T-helper 2 cell treated with Interferon-gamma antibody and Interleukin-4, amounts not matched to agents 100 ng/mL and 5 ng/mL, for 36 hours (primary cell): Measurements from ENCODE around the gene AK5. TPM values are rescaled to one million over a fixed set of nuclear protein-coding genes. Genes with fewer than 3 reads are reported as not detected.
"Not testable (repeated sequence)": the region's sequence is repeated elsewhere in the genome, so short reads cannot be mapped to it uniquely, and the experiment has no call there.

ENCODE experiments used
- intact Hi-C: fragments of 100-400 bp; cut with micrococcal nuclease; formaldehyde crosslinking; loops from one replicate; pipeline ENCODE4 v1.15.1; 2023
- total RNA-seq: library from RNA; stranded (reverse); gene quantifications from 2 replicates; pipeline ENCODE4 v1.2.3, GENCODE V29; 2022

The AK5 gene
- total RNA-seq, 1 donor from 2014 or later, result 1.7 TPM

DNA sequence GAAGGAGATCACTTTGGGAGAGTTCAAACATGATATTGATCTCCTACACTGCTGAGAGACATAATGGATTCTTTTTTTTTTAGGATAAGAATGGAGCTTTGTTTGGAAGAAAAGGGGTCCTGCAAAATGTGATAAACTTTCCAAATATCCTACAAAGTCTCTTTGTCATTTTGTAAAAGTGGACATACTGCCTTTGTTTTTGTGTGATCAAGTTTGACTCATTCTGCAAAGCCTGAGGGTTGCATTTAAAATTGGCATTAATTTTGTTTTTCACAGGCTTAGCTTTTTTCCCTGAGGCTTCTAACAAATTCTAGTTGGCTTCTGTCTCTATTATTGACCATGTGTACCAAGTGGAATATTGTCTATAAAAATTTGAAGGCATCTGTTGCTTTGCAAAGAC lies 113.2 kb downstream of the AK5 start:
- intact Hi-C loops, result no loop called here

DNA sequence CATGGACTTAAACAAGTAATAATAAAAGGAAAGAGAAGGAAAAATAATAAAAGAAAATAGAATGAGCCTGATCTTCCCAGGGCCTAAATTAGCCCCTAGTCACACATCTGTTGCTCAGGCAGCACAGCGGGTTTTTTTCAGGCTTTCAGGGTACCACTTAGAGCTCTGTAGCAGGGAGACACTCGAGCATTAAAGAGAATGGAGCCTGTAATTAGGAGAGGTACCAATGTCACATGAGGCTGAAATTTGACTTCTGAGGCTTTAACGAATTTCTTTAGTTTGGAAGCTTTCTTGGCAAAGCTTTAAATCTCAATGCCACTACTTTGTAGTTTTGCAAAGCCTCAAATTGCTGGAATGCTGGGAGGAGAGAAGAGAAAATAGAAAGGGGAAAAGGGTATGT lies 116.3 kb downstream of the AK5 start:
- intact Hi-C loops, result no loop called here

DNA sequence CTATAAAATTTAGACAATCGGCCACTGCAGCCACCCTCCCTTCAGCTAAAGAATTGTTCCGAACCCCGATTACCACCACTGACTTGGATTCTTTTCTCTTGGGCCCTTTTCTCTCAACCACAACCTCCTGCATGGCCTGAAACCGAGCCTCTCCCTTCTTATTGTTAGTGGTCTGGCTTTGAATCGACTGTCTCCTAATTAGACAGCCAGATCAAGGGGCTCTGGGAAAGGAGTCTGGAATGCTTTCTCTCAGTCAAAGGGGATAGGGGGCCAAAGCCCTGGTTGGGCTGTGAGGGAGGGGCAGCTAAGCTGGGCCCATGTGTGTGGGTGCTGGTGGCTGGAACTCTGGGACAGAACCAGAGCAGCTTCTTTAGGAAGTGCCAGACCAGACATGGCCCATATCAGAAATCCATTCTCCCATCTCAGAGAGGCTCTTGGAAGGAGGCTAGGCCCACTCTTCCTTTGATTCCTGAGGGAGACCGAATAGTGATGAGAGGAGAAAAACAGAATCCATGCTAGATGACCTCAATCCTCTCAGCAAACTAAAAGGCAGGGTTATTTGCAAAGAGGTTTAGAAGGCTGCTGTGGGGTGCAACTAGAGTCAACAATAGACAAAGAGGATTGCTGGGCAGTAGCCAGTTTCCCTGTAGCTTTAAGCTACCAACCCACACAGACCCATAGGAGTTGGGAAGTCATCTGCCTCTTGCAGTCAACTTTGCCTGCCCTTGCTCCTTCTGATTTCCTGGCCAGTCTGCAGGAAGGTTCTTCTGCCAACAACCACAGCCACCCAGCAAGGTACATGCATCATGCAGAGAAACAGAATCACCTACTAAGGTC lies 117.6 kb downstream of the AK5 start:
- intact Hi-C loops, result no loop called here

DNA sequence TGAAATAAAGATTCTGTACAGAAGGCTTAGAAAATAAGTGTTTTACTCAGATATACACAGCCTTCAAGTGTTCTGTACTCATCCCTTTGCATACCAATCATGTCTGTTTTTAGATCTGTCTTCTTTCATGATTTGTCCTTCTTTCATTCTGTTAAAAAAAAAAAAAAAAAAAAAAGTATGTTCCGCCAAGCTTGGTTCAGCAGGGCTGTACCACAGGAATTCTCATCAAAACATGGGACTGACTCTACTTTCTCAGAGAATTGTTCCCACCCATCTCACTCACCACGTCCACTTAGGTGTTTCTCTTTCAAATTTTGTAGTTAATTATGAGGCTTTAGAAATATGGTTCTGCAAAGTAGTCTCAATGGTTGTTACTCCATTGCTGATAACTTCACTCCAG lies 119.0 kb downstream of the AK5 start:
- intact Hi-C loops, result no loop called here

DNA sequence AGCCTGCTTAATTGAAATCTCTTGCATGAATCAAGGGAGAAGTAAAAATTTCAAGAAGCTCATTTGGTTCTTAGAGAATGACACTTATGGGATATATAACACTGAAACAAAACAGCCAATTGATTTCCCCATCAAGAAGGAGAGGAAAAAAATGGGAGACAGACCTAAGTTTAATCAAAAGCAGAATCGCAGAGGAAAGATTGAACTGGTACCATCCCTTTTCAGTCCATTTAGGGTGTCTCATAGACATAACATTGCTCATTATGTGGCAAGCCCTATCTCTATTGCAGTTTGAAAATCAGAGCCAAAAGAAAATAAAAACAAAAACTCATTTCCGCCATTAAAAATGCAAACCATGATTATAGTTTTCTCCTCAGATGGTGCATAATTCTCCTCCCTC lies 119.6 kb downstream of the AK5 start:
- intact Hi-C loops, result no loop called here

DNA sequence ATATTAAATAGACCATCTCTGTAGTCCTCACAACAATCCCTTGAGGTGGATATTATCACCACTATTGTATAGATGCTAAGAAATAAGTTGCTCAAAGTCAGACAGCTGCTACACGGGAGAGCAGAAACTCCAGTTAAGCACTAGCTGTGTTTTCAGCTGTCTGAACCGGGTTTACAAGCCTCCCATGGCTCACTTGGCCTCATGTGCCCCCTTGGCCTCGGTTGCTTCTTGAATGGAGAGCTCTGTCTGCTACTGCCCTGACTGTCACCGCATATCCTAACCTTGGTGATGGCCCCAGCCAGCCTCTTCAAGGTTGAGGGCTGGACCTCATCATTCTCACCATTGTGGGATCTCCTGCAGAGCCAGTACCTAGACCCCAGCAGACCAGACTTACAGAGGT lies 123.4 kb downstream of the AK5 start:
- intact Hi-C loops, result no loop called here

DNA sequence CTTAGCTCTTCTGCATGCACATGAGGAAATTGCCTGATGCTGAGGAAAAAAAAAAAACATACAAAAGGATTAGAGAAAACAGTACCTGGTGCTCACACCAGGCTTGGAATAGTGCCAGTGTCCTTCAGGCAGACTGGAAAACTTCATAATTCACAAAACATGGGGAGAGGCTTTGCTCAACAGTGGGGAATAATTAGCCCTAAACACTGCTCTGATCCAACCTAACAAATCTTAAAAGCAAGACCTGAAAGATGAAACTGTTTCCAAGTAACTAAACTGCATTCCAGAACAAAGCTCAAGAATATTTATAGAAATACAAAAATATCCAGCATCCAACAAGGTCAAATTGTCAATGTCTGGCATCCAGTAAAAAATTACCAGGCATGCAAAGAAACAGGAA lies 124.8 kb downstream of the AK5 start:
- intact Hi-C loops, result no loop called here

DNA sequence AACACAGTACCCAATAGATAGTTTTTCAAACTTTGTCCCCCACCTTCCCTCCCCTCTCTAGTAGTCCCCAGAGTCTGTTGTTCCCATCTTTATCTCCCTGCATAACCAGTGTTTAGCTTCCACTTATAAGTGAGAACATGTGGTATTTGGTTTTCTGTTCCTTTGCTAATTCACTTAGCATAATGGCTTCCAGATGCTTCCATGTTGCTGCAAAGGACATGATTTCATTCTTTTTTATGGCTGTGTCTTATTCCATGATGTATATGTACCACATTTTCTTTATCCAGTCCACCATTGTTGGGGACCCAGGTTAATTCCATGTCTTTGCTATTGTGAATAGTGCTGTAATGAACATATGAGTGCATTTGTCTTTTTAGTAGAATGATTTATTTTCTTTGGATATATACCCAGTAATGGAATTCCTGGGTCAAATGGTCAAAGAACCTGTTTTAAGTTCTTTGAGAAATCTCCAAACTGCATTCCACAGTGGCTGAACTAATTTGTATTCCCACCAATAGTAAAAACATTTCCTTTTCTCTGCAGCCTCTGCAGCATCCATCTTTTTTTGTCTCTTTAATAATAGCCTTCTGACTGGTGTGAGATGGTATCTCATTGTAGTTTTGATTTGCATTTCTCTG lies 126.0 kb downstream of the AK5 start:
- intact Hi-C loops, result no loop called here

DNA sequence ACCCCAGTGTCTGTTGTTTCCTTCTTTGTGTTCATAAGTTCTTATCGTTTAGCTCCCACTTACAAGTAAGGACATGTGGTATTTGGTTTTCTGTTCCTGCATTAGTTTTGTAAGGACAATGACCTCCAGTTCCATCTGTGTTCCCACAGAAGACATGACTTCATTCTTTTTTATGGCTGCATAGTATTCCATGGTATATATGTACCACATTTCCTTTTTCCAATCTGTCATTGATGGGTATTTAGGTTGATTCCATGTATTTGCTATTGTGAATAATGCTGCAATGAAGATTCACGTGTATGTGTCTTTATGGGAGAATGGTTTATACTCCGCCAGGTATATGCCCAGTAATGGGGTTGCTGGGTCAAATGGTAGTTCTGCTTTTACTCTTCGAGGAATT lies 127.1 kb downstream of the AK5 start:
- intact Hi-C loops, result not testable (repeated sequence)

DNA sequence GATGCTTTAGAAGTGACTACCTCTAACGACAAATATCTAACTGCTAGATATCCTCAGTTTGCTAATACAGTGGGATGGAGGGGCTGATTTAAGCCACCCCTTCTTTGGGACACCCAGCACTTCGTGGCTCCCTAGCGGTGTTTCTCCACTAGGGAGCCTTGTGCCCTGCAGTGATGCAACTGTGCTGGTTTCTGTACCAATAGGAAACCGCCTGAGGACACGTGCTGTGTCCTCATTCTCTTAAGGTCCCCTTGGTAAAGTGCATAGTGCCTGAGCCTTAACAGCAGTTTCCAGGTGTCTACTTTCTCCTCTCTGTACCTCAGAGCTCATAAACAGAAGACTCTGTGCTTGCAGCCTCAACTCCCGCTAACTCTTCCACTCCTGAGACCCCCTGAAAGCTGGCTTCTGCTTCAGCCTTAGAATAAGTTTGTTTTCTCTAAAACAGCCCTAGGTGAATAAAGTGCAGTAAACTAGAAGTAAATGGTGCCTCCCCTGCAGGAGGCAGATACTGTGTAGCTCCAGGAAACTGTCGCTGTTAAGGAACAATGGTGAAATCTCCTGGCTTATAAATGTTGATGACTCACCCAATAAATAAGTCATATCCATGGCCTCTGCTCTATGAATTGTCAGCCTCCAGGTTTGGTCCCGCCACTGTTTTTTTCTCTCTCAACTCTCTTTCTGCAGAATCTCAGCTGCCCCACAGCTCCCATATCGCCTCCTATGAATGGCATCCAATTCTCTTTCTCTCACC lies 130.4 kb downstream of the AK5 start:
- intact Hi-C loops, result loop anchor here (5.0 kb wide), 1 partner anchor 130 kb away; the partner anchor contains the start of gene AK5

DNA sequence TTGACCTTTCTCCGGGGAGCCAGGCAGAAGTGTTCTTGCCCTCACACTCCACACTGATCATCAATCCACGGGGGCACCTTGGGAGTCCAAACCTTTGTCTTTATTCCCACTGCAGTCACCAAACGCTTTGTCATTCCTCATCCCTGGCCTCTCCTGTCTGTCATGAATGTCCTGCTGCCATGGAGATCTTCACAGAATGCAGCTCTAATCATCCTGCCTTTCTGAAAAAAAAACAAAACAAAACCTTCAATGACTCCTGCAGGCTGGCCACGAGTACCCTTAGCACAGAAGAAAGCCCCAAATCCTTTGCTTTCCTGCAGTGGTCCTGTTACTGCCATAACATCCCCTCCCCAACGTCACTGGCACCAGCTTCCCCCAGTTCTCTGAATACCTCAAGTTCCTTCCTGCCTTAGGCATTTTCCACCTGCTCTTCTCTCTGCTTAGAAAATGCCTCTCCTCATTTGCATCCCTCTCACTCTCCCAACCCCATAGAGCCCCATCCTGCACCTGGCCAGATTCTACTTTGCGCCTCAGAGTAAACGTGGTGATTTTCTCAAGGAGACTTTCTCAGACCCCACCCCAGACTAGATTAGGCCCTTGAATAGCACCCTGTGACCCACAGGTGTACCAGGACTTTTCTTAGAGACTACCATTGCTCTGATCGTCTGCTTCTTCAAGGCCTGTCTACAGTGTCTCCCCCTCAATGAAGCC lies 131.2 kb downstream of the AK5 start:
- intact Hi-C loops, result loop anchor here (5.0 kb wide), 1 partner anchor 131 kb away; the partner anchor contains the start of gene AK5

DNA sequence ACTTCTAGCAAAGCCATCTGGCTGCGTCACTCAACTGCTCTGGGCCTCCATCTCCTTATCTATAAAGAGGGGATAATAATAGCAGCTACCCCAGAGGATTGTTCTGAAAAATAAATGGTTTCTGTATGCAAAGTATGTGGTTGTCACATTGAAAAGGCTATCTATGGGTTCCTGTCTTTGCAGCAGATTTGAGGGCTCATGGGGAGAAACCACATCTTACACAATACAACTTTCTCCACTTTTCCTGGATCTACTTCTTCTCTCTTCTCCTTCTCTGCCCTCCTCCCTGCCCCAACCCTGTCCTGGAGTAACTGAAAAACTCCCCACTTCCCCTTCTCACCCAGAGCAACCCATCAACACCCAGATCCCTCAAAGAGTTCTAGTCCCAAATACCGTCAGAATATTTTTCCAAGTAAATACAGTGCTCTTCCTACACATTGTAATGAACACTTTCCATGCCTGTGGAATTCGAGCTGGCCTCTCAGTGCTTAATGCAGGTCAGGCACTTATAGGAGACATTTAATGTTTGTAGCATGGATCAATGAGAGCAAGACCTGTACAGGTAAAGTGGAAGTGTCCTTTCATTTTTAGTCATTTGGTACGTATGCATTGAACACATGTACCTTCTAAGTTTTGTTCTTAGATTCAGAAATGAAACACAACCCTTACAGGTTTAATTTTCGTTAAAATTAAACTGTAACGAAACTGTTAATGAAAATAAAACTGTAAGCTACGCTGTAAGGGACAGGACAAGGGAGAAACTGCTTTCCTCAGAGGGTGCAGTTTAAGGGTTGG lies 131.9 kb downstream of the AK5 start:
- intact Hi-C loops, result loop anchor here (5.0 kb wide), 1 partner anchor 131 kb away; the partner anchor contains the start of gene AK5

DNA sequence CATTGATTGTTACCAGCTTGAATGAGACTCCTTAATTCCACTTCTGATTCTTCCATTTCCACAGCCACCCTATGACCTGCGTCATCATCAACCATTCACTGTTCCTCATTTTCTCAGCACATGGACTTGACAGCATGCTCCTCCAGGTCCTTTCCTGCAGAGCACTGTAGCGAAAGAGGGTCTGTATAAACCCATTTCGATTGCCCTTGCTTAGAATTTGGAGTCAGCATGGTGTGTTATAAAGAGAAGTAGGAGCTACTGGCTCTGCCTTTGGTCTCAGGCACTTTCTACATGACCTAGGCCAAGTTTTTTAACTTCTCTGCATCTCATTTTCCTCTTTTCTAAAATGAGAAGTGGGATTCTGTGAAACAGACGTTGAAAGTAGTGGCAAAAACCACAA lies 133.8 kb downstream of the AK5 start:
- intact Hi-C loops, result no loop called here

DNA sequence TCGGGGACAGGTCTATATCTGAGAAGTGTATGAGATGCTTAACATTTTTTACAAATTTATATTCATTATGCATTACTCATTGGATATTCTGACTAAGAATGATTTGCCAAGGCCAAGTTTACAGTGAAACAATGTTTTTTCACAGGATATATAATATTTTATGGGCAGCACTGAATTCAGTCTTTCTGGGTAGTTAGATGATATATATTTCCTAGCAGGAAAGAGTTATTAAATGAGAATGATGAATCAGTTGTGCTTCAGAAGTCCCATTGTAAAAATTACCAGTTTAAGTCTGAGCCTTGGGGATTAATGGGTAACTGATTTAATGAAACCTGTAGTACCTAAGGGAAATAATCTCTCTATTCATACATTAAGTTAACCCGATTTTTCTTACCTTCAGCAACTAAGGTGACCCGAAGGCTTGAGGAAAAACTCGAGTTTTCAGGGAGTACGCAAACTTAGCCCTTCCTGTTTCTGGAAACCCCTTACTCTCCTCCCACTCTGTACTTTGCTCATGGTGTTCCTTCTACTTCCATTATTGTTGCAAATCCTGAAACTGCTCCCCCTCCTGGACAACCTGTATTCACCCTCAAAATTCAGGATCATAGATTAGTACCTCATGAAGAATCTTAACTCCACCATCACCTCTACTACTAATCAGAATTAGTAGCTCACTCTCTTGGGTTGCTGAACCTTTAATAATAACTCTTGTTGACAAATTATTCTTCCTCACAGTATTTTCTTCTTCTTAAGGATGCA lies 135.1 kb downstream of the AK5 start:
- intact Hi-C loops, result no loop called here

DNA sequence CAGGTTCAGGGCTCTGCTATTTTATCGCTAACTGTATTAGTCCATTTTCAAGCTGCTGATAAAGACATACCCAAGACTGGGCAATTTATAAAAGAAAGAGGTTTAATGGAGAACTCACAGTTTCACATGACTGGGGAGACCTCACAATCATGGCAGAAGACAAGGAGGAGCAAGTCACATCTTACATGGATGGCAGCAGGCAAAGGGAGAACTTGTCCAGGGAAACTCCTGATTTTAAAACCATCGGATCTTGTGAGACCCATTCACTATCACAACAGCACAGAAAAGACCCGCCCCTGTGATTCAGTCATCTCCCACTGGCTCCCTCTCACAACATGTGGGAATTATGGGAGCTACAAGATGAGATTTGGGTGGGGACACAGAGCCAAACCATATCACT lies 136.2 kb downstream of the AK5 start:
- intact Hi-C loops, result not testable (repeated sequence)

DNA sequence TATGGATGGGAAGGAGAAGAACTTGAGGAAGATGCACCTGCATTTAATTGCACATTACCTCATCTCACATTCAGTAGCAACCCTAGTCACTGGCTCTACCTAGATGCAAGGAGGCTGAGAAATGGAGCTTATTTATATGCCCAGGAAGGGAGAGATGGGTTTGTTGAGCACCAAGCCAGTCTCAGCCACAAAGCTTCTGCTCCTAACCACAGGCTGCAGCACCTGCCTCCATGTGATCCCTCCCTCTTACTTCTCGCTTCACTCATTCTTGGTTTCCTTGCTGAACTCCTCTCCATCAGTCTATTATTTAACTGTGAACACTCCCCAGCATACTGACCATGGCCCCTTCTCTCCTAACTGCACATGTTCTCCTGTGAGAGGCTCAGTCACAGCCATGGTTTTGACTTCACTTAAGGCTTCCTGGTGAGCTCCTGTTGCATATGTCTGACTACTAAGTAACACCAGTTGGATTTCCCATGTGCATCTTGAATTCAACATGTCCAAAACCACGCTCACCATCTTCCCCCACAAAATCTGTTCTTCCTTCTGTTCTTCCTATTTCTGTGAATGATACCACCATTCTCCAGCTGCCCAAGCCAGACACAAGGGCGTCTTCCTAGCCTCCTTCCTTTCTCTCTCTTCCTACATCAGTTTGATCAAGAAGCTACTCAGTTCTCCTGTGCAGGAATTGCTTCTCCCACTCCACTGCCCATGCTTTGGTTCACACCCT lies 139.8 kb downstream of the AK5 start:
- intact Hi-C loops, result loop anchor here (5.0 kb wide), 1 partner anchor 204 kb away; the partner anchor contains the start of gene PIGK

DNA sequence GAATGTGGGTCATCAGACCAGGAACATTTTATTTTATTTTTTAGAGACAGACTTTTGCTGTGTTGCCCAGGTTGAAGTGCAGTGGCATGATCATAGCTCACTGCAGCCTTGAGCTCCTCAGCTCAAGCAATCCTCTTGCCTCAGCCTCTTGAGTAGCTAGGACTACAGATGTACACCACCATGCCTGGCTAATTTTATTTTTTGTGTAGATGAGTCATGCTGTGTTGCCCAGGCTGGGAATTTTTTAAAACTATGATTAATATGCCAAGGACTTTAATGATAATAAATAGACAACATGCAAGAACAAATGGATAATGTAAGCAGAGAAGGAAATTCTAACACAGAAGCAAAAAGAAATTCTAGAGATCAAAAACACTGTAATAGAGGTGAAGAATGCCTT lies 142.4 kb downstream of the AK5 start:
- intact Hi-C loops, result loop anchor here (5.0 kb wide), 1 partner anchor 207 kb away; the partner anchor contains the start of gene PIGK

DNA sequence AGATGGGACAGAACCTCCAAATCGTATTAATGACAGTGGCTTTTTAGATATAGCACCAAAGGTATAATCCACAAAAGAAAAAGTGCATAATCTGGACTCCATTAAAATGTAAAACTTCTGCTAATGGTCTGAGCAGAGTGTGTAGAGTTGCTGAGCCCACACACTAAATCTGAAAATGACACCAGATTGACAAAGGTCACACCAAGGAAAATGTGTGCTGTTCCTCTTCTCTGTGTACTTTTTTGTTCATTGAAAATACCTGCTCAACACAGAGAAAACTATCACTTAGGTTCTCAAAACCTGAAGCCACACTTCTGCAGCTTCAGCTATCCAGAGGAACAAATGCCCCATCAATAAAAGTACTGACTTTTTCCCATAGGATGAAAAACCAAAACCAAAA lies 146.2 kb downstream of the AK5 start:
- intact Hi-C loops, result no loop called here
